HepG2 (cell line): Measurements from ENCODE around the gene LBX1. TPM values are rescaled to one million over a fixed set of nuclear protein-coding genes. Genes with fewer than 3 reads are reported as not detected.

Experiments
- ASH2L ChIP-seq: fragments of 300-600, 200-600 bp; sonication (generic); IDR thresholded peaks from 2 replicates; pipeline ENCODE4 v1.7.0; 2017; ENCODE audit warnings: low read depth, mild to moderate bottlenecking, moderate library complexity, mixed read lengths, low read length; ENCODE audit not compliant: insufficient read length
- HDAC1 ChIP-seq: sonication (generic); formaldehyde crosslinking; IDR thresholded peaks from 2 replicates; pipeline ENCODE4 v1.5.1; 2020; ENCODE audit warnings: mild to moderate bottlenecking, missing genetic modification reagents
- KDM2A ChIP-seq: sonication (generic); formaldehyde crosslinking; IDR thresholded peaks from 2 replicates; pipeline ENCODE4 v1.4.0; 2020; ENCODE audit warnings: low read depth, missing genetic modification reagents, borderline replicate concordance
- MLLT10 ChIP-seq: sonication (generic); formaldehyde crosslinking; IDR thresholded peaks from 2 replicates; pipeline ENCODE4 v1.4.0; 2020; ENCODE audit warnings: missing genetic modification reagents
- POLR2G ChIP-seq: fragments of 200-400 bp; formaldehyde crosslinking; IDR thresholded peaks from 2 replicates; pipeline ENCODE4 v1.6.1; 2018; ENCODE audit warnings: mild to moderate bottlenecking, low read depth, low read length, moderate library complexity
- RAD21 ChIP-seq: fragments of 450-650 bp; formaldehyde crosslinking; IDR thresholded peaks from 2 replicates; pipeline ENCODE4 v1.5.0; 2020; ENCODE audit warnings: mild to moderate bottlenecking
- RFX1 ChIP-seq: fragments of 450-650 bp; IDR thresholded peaks from 2 replicates; pipeline ENCODE4 v1.6.1; 2017
- SALL2 ChIP-seq: sonication (generic); formaldehyde crosslinking; IDR thresholded peaks from 2 replicates; pipeline ENCODE4 v1.8.1; 2023; ENCODE audit warnings: mild to moderate bottlenecking, missing genetic modification reagents, inconsistent platforms
- THAP11 ChIP-seq: IDR thresholded peaks from 2 replicates; pipeline ENCODE4 v1.6.1; 2016; ENCODE audit warnings: missing biosample characterization, missing genetic modification reagents
- ZFP36 ChIP-seq: fragments of 150-350 bp; IDR thresholded peaks from 2 replicates; pipeline ENCODE4 v1.6.1; 2018; ENCODE audit warnings: borderline replicate concordance, low read length, low read depth; ENCODE audit not compliant: partially characterized antibody
- ZNF121 ChIP-seq: sonication (generic); formaldehyde crosslinking; IDR thresholded peaks from 2 replicates; pipeline ENCODE4 v1.5.0; 2020; ENCODE audit warnings: mild to moderate bottlenecking, missing genetic modification reagents
- ZNF350 ChIP-seq: sonication (generic); formaldehyde crosslinking; IDR thresholded peaks from 2 replicates; pipeline ENCODE4 v1.4.0; 2020; ENCODE audit warnings: mild to moderate bottlenecking, low read depth, missing genetic modification reagents, borderline replicate concordance
- ZNF737 ChIP-seq: sonication (generic); formaldehyde crosslinking; IDR thresholded peaks from 2 replicates; pipeline ENCODE4 v1.5.0; 2020; ENCODE audit warnings: missing genetic modification reagents, mild to moderate bottlenecking, borderline replicate concordance
- ZNF790 ChIP-seq: sonication (generic); formaldehyde crosslinking; IDR thresholded peaks from 2 replicates; pipeline ENCODE4 v1.8.0; 2022; ENCODE audit warnings: missing genetic modification reagents, mild to moderate bottlenecking, borderline replicate concordance
- ZZZ3 ChIP-seq: sonication (generic); formaldehyde crosslinking; IDR thresholded peaks from 2 replicates; pipeline ENCODE4 v1.4.0; 2020; ENCODE audit warnings: missing genetic modification reagents, mild to moderate bottlenecking, borderline replicate concordance
- polyA plus RNA-seq, 8 experiments: library from polyadenylated mRNA; depleted of rRNA in 3 of 8; stranded (reverse) in 7 of 8; unstranded in 1 of 8; fragments of >200 nt; fragmentation: Illumina TruSeq in 4 of 8; extraction: Trizol in 4 of 8; gene quantifications; 2 replicates each; pipeline versions ENCODE4 v1.2.1 to v1.2.3, GENCODE V29; 2011 to 2016; ENCODE audit warnings: low read depth in 4 of 8, missing spikeins in 1 of 8, mixed read lengths in 1 of 8; ENCODE audit not compliant: insufficient read depth in 1 of 8
- total RNA-seq, 5 experiments: library from RNA; depleted of rRNA; stranded (reverse); fragments of >200 nt; fragmentation: Illumina TruSeq; extraction: Trizol; gene quantifications; 2 replicates each; pipeline ENCODE4 v1.2.3, GENCODE V29; 2016; ENCODE audit warnings: low read depth in 1 of 5
- TF ChIP-seq, protein P1 (sequence below): sonication (generic); formaldehyde crosslinking; IDR thresholded peaks from 2 replicates; pipeline ENCODE4 v1.5.0; 2020; ENCODE audit warnings: mild to moderate bottlenecking, missing genetic modification reagents, moderate library complexity

The LBX1 gene
- total and polyA plus RNA-seq, 2 of the 13 experiments (the other 11 are each of a cell fraction or from before 2014, with no cell fraction given) = not detected

DNA sequence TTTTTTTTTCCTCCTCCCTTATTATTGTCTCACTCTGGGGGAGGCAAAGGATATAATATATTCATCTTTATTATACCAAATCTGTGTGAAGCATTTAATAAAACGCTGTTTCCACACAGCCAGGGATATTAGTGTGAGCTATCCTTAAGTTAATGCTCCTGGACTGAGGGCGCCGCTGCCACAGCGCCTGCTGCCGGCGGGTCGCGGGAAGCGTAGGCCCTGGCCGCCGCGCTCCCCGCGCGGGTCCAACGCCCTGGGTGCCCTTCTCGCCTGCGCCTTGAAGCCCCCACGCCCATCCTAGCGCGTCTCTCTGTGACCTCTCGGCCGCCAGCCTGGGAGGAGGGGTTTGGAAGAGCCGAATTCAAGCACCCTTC, 9.5 kb upstream of the LBX1 start (continued):
- TF ChIP-seq ZNF737 = no peak
- no peak for TF ChIP-seq ZZZ3 (CRISPR knock-in tag)
- TF ChIP-seq KDM2A = peak; percentile 28; the same call in 1 of the 2 replicates
- no peak for TF ChIP-seq ZFP36
- TF ChIP-seq, protein P1, sequence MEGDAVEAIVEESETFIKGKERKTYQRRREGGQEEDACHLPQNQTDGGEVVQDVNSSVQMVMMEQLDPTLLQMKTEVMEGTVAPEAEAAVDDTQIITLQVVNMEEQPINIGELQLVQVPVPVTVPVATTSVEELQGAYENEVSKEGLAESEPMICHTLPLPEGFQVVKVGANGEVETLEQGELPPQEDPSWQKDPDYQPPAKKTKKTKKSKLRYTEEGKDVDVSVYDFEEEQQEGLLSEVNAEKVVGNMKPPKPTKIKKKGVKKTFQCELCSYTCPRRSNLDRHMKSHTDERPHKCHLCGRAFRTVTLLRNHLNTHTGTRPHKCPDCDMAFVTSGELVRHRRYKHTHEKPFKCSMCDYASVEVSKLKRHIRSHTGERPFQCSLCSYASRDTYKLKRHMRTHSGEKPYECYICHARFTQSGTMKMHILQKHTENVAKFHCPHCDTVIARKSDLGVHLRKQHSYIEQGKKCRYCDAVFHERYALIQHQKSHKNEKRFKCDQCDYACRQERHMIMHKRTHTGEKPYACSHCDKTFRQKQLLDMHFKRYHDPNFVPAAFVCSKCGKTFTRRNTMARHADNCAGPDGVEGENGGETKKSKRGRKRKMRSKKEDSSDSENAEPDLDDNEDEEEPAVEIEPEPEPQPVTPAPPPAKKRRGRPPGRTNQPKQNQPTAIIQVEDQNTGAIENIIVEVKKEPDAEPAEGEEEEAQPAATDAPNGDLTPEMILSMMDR (CRISPR knock-in tag) = peak; percentile 69
- TF ChIP-seq ZNF790 = no peak
- no peak for TF ChIP-seq SALL2 (CRISPR knock-in tag)
- peak; percentile 17; the same call in 1 of the 2 replicates for TF ChIP-seq RAD21 (CRISPR knock-in tag)
- no peak for TF ChIP-seq HDAC1 (CRISPR knock-in tag)
- no peak for TF ChIP-seq POLR2G
- TF ChIP-seq MLLT10 = no peak
- no peak for TF ChIP-seq THAP11
- no peak for TF ChIP-seq ZNF350 (CRISPR knock-in tag)
- TF ChIP-seq RFX1 = no peak
- TF ChIP-seq ZNF121 (CRISPR knock-in tag) = no peak
- no peak for TF ChIP-seq ASH2L
